Testis (tissue), 5 donors: ENCODE data around the gene MAPKBP1. TPM values are rescaled to one million over a fixed set of nuclear protein-coding genes. Genes with fewer than 3 reads are reported as not detected.
A peak's percentile ranks its signal among the peaks of the same experiment; 100 is the strongest.
"Not testable (repeated sequence)": the region's sequence is repeated elsewhere in the genome, so short reads cannot be mapped to it uniquely, and the experiment has no call there.

Experiments used
- DNase-seq: peaks from one replicate; pipeline ENCODE4 v3.0.0-alpha.2; 2019
- H3K27ac ChIP-seq, 2 donors: fragments of 200-600 bp; sonication (generic); one replicate each; pipeline ENCODE4 v1.5.1; 2019
- H3K27me3 ChIP-seq: fragments of 200-600 bp; sonication (generic); one replicate; pipeline ENCODE4 v1.5.1; 2019
- H3K36me3 ChIP-seq: fragments of 200-600 bp; sonication (generic); one replicate; pipeline ENCODE4 v1.5.1; 2017; ENCODE audit warnings: low read depth; ENCODE audit errors: missing control alignments
- H3K4me1 ChIP-seq: fragments of 200-600 bp; sonication (generic); one replicate; pipeline ENCODE4 v1.5.1; 2019
- H3K4me3 ChIP-seq, 2 donors: fragments of 200-600 bp; sonication (generic); one replicate each; pipeline ENCODE4 v1.5.1; 2017 to 2019
- H3K9me3 ChIP-seq: fragments of 200-600 bp; sonication (generic); one replicate; pipeline ENCODE4 v1.5.1; 2017
- CTCF ChIP-seq, 3 experiments: fragments of 450-650 bp in 2 of 3; fragments of 200-600 bp in 1 of 3; sonication (generic) in 1 of 3; IDR thresholded peaks; one replicate each; pipeline ENCODE4 v1.5.1; 2016 to 2019; ENCODE audit warnings: antibody characterized with exemption in 3 of 3, mild to moderate bottlenecking in 2 of 3, moderate library complexity in 1 of 3
- POLR2A ChIP-seq: fragments of 450-650 bp; IDR thresholded peaks from one replicate; pipeline ENCODE4 v1.6.1; 2017; ENCODE audit warnings: antibody characterized with exemption, mild to moderate bottlenecking, moderate library complexity
- WGBS, 2 donors: methylation state at CpG; one replicate each; pipeline ENCODE4 v1.1.5; 2018; 5-methylcytosine and 5-hydroxymethylcytosine counted together
- intact Hi-C: fragments of 100-400 bp; cut with DNase I; formaldehyde crosslinking; loops from one replicate; pipeline ENCODE4 v1.15.1; 2023; ENCODE audit warnings: low total_unique reads
- long read RNA-seq, 2 donors: transcript quantifications; one replicate each; lab custom pipeline, GENCODE V29; 2026
- polyA plus RNA-seq: library from polyadenylated mRNA; stranded (reverse); fragments of 350-450 nt; fragmentation: Illumina TruSeq; extraction: RNeasy Lipid Tissue Mini Kit (QIAGEN cat#74804); gene quantifications from one replicate; pipeline ENCODE4 v1.2.3, GENCODE V29; 2014; ENCODE audit warnings: low read depth, low replicate concordance; ENCODE audit not compliant: insufficient read depth
- total RNA-seq, 2 donors: library from RNA; depleted of rRNA; stranded (reverse); fragments of >200 nt; gene quantifications; one replicate each; pipeline ENCODE4 v1.2.3, GENCODE V29; 2016

The MAPKBP1 gene
- total RNA-seq: 100 to 1,000 TPM; 156 to 159 TPM
- polyA plus RNA-seq: 76.2 TPM
- long read RNA-seq, donor 1: 0 reads
- long read RNA-seq, donor 2, partial matches to known transcripts: 0 of 1 reads
- long read RNA-seq, donor 2, other reads (novel, unspliced or antisense): 0 of 1 reads

- Histone ChIP-seq H3K9me3 (no peaks in the 10 kb centered on the region), H3K27me3 (no peaks in the 10 kb centered on the region), H3K27ac (peak within 1 kb of the TSS; percentile 85 to 87), H3K4me3 (peak within 1 kb of the TSS; percentile 79 to 92), H3K36me3 (no peaks in the 10 kb centered on the region), H3K4me1 (peaks cover 51% of the 10 kb centered on the region)
- peak; percentile 98 for DNase-seq
- intact Hi-C loops: loop anchor here (5.0 kb wide), 1 partner anchor 38 kb away; no protein-coding TSS in a partner anchor
- TF ChIP-seq CTCF (IDR thresholded peaks at IDR 0.05) (peak; percentile 60 to 72 (median 66)), POLR2A (no peak)
- WGBS, 2 donors: 0 to 1% methylated on average over 21 to 61 of the region's 62 CpGs
Observed at GRCh38 chr15:41774062-41774881, at the start of gene MAPKBP1. MAPKBP1 (plus strand) TSS chr15:41774484; CDS start chr15:41775276, 792 bp downstream.

- H3K36me3 ChIP-seq: no peaks in the 10 kb centered on the region
- DNase-seq: no peak
- TF ChIP-seq POLR2A (no peak), CTCF (IDR thresholded peaks at IDR 0.05) (no peak)
- no peak overlapping the region for H3K4me3 ChIP-seq
- no peaks in the 10 kb centered on the region for H3K9me3 ChIP-seq
- no peaks in the 10 kb centered on the region for H3K27me3 ChIP-seq
- H3K27ac ChIP-seq: no peak overlapping the region
- WGBS, 2 donors: 70 to 86% methylated on average over 3 of the region's 3 CpGs
- intact Hi-C loops: no loop called here
- no peaks in the 10 kb centered on the region for H3K4me1 ChIP-seq
Observed at GRCh38 chr15:41727143-41727542, 47.1 kb upstream of the MAPKBP1 start.

DNA sequence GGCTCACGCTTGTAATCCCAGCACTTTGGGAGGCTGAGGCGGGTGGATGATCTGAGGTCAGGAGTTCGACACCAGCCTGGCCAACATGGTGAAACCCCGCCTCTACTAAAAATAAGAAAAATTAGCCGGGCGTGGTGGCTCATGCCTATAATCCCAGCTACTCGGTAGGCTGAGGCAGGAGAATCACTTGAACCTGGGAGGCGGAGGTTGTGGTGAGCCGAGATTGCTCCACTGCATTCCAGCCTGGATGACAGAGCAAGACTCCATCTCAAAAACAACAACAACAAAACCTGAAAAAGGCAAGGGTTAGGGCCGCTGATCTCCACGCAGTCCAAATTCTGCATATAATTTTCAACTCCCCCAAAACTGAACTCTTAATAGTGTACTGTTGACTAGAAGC lies 46.2 kb upstream of the MAPKBP1 start:
- 92 to 96% methylated on average over 11 of the region's 11 CpGs for WGBS, 2 donors
- DNase-seq, H3K4me3 ChIP-seq, H3K27ac ChIP-seq, intact Hi-C loops, H3K9me3 ChIP-seq, H3K4me1 ChIP-seq, H3K27me3 ChIP-seq, H3K36me3 ChIP-seq: not testable (repeated sequence)

DNA sequence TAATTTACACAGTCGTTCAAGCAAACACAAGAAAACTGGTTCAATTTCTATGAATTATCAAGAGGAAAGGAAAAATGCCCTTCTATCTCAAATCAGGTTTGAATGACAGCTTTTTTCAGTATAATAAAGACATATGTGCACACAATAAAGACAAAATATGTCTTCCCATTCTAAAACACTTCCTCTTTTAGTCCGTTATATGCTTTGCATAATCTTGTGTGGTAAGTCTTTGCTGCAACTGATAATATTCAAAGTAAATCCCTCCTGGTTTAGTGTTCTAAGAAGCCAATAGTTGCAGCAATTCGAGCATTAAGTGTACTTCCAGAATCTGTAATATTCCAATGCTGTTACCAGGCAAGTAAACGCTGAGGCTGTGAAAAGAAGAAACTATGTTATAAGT lies 43.7 kb upstream of the MAPKBP1 start:
- intact Hi-C loops: no loop called here
- no peaks in the 10 kb centered on the region for H3K36me3 ChIP-seq

More for the DNA sequence above, 43.7 kb upstream of the MAPKBP1 start:
- no peak for DNase-seq
- Histone ChIP-seq H3K4me3 (no peak overlapping the region), H3K27ac (no peak overlapping the region), H3K4me1 (peaks cover 7% of the 10 kb centered on the region), H3K9me3 (no peaks in the 10 kb centered on the region), H3K27me3 (no peaks in the 10 kb centered on the region)
- 59 to 66% methylated on average over 4 of the region's 4 CpGs for WGBS, 2 donors
- no peak for TF ChIP-seq POLR2A
- no peak for TF ChIP-seq CTCF (IDR thresholded peaks at IDR 0.05)
